ENCODE data around the gene MAPK6. TPM values are rescaled to one million over a fixed set of nuclear protein-coding genes. Genes with fewer than 3 reads are reported as not detected.

Gene MAPK6
- total and polyA plus RNA-seq, 9 of the 15 experiments (the other 6 are each of a cell fraction or from before 2014, with no cell fraction given): 28.5 to 97.1 (median 74.0) TPM

GRCh38 chr15:52028431-52029093 lies 9.5 kb downstream of the MAPK6 start:
- FAIRE-seq (no peak), ATAC-seq (no peak; the same call in 2 of the 3 replicates)
- WGBS (ENCODE audit: insufficient coverage, low coverage, missing lambda C conversion rate): 93% methylated on average over 5 of the region's 5 CpGs

GRCh38 chr15:52030010-52030409 lies 11.0 kb downstream of the MAPK6 start:
- H3K27me3 ChIP-seq (ENCODE audit: control insufficient read depth in 2 of 2, insufficient read depth in 2 of 2, low read length in 2 of 2): no peaks in the 10 kb centered on the region
- peaks cover 5% of the 10 kb centered on the region; the same call in 1 of the 2 replicates for H3K9me3 ChIP-seq (replicated peaks; ENCODE audit: control insufficient read depth, insufficient read depth, low read depth, low read length)
- no peaks in the 10 kb centered on the region; a peak in 1 of 5 replicates for H3K4me1 ChIP-seq (replicated peaks in 1 of 2; ENCODE audit: control insufficient read depth in 2 of 2, insufficient read depth in 2 of 2, low read length in 2 of 2)
- intact Hi-C loops (cut with micrococcal nuclease) (no loop called here), in situ Hi-C loops (cut with MboI) (no loop called here)
- no peak overlapping the region for H3K9ac ChIP-seq (ENCODE audit: insufficient read depth in 1 of 2, low read depth in 2 of 2, low read length in 2 of 2)
- ChIA-PET CTCF (ENCODE audit: low intra/inter-chr PET ratio) (no interaction called here), POLR2A (interaction anchor here (0.5 to 2.2 kb wide), 4 partner anchors 10 to 16 kb away, joined by 3 to 14 read pairs (median 6); no protein-coding TSS in a partner anchor)
- ATAC-seq (no peak), FAIRE-seq (no peak), DNase-seq (ENCODE audit: extremely low read depth in 1 of 4, low spot score in 3 of 4) (no peak)
- no peak overlapping the region for H3K4me3 ChIP-seq
- H3K4me2 ChIP-seq (ENCODE audit: insufficient read depth, low read length): no peak overlapping the region
- TSS peak; percentile 22 for BruUV-seq (replicated peaks)
- peaks cover 98% of the 10 kb centered on the region for H3K79me2 ChIP-seq (ENCODE audit: control insufficient read depth, insufficient read depth, low read length)
- peaks cover 2% of the 10 kb centered on the region for H3K9me1 ChIP-seq (ENCODE audit: control insufficient read depth, insufficient read depth, low read length)
- peaks cover 5% of the 10 kb centered on the region for H4K20me1 ChIP-seq (replicated peaks; ENCODE audit: control insufficient read depth, insufficient read depth, low read length)
- 93% methylated on average over 2 of the region's 2 CpGs for WGBS (ENCODE audit: insufficient coverage, low coverage, missing lambda C conversion rate)
- H3K36me3 ChIP-seq (ENCODE audit: control insufficient read depth, insufficient read depth, low read length): peaks cover 44% of the 10 kb centered on the region; the same call in 2 of the 3 replicates
- no peak overlapping the region for H2AFZ ChIP-seq (ENCODE audit: low read depth, low read length)
- no peak overlapping the region for H3K27ac ChIP-seq (ENCODE audit: extremely low read depth, low read depth, low read length)
- TF ChIP-seq MTF1 (CRISPR knock-in tag; IDR thresholded peaks at IDR 0.05; ENCODE audit: borderline replicate concordance) (no peak), ZNF408 (CRISPR knock-in tag; IDR thresholded peaks at IDR 0.05; ENCODE audit: low read depth) (no peak), U2AF2 (optimal IDR thresholded peaks at IDR 0.05; ENCODE audit: low read depth, low read length) (no peak), ZNF197 (CRISPR knock-in tag; IDR thresholded peaks at IDR 0.05; ENCODE audit: low read depth) (no peak), EWSR1 (IDR thresholded peaks at IDR 0.05; ENCODE audit: borderline replicate concordance, low read depth, partially characterized antibody) (no peak), ZC3H4 (CRISPR knock-in tag; IDR thresholded peaks at IDR 0.05; ENCODE audit: borderline replicate concordance) (no peak), PRDM10 (IDR thresholded peaks at IDR 0.05; ENCODE audit: partially characterized antibody) (no peak), SIN3B (IDR thresholded peaks at IDR 0.05; ENCODE audit: low read depth) (no peak), TAF9B (IDR thresholded peaks at IDR 0.05; ENCODE audit: partially characterized antibody) (no peak)

More at GRCh38 chr15:52028431-52029093, 9.5 kb downstream of the MAPK6 start:
- H3K9me3 ChIP-seq (replicated peaks; ENCODE audit: control insufficient read depth, insufficient read depth, low read depth, low read length): peaks cover 5% of the 10 kb centered on the region; the same call in 1 of the 2 replicates
- H2AFZ ChIP-seq (ENCODE audit: low read depth, low read length): no peak overlapping the region
- CTCF ChIA-PET (ENCODE audit: low intra/inter-chr PET ratio): no interaction called here
- H3K79me2 ChIP-seq (ENCODE audit: control insufficient read depth, insufficient read depth, low read length): peaks cover 98% of the 10 kb centered on the region
- H3K4me2 ChIP-seq (ENCODE audit: insufficient read depth, low read length): no peak overlapping the region
- no peak for DNase-seq (ENCODE audit: extremely low read depth in 1 of 4, low spot score in 3 of 4)
- BruUV-seq (replicated peaks): no TSS peak
- H3K9me1 ChIP-seq (ENCODE audit: control insufficient read depth, insufficient read depth, low read length): peaks cover 2% of the 10 kb centered on the region
- no peak overlapping the region for H3K9ac ChIP-seq (ENCODE audit: insufficient read depth in 1 of 2, low read depth in 2 of 2, low read length in 2 of 2)
- peak in 1 of 2 experiments; percentile 37; a peak in 1 of 4 replicates for TF ChIP-seq SRF (CRISPR knock-in tag; IDR thresholded peaks at IDR 0.05)
- no peak for TF ChIP-seq ZNF175 (CRISPR knock-in tag; IDR thresholded peaks at IDR 0.05; ENCODE audit: low read depth)
- TF ChIP-seq NR4A1 (CRISPR knock-in tag; IDR thresholded peaks at IDR 0.05): no peak
- TF ChIP-seq NR4A1 (tag; IDR thresholded peaks at IDR 0.05): no peak
- in situ Hi-C loops (cut with MboI) (no loop called here), intact Hi-C loops (cut with micrococcal nuclease) (no loop called here)
- H3K27me3 ChIP-seq (ENCODE audit: control insufficient read depth in 2 of 2, insufficient read depth in 2 of 2, low read length in 2 of 2): no peaks in the 10 kb centered on the region
- POLR2A ChIA-PET: interaction anchor here (0.6 to 2.2 kb wide), 4 partner anchors 9 to 15 kb away, joined by 4 to 14 read pairs (median 6); no protein-coding TSS in a partner anchor
- H3K4me1 ChIP-seq (replicated peaks in 1 of 2; ENCODE audit: control insufficient read depth in 2 of 2, insufficient read depth in 2 of 2, low read length in 2 of 2): peaks cover 0 to 3% of the 10 kb centered on the region in 2 experiments; a peak in 2 of 5 replicates
- H3K36me3 ChIP-seq (ENCODE audit: control insufficient read depth, insufficient read depth, low read length): peaks cover 41% of the 10 kb centered on the region; the same call in 2 of the 3 replicates
- peaks cover 4% of the 10 kb centered on the region for H4K20me1 ChIP-seq (replicated peaks; ENCODE audit: control insufficient read depth, insufficient read depth, low read length)
- no peak overlapping the region for H3K27ac ChIP-seq (ENCODE audit: extremely low read depth, low read depth, low read length)
- H3K4me3 ChIP-seq: no peak overlapping the region

Measured in K562 (cell line).